Measurements from ENCODE around the gene SAMD4A.

The SAMD4A gene

GRCh38 chr14:54693761-54694160 lies 126.8 kb downstream of the SAMD4A start:
- DNase-seq (ENCODE audit: extremely low read depth, insufficient read length): no peak
- no peaks in the 10 kb centered on the region for H3K36me3 ChIP-seq (ENCODE audit: control insufficient read depth, insufficient read depth, low read length)
- no peaks in the 10 kb centered on the region for H3K27me3 ChIP-seq (replicated peaks; ENCODE audit: control insufficient read depth, insufficient read depth, low read length)
- no peak for TF ChIP-seq CTCF (IDR thresholded peaks at IDR 0.05; ENCODE audit: insufficient read depth, low read length, poor library complexity, severe bottlenecking)
- no peak overlapping the region for H3K4me3 ChIP-seq (replicated peaks; ENCODE audit: low read depth, low read length)

GRCh38 chr14:54695196-54695595 lies 128.3 kb downstream of the SAMD4A start:
- no peak for DNase-seq (ENCODE audit: extremely low read depth, insufficient read length)
- no peak overlapping the region for H3K4me3 ChIP-seq (replicated peaks; ENCODE audit: low read depth, low read length)
- H3K36me3 ChIP-seq (ENCODE audit: control insufficient read depth, insufficient read depth, low read length): no peaks in the 10 kb centered on the region
- H3K27me3 ChIP-seq (replicated peaks; ENCODE audit: control insufficient read depth, insufficient read depth, low read length): no peaks in the 10 kb centered on the region
- TF ChIP-seq CTCF (IDR thresholded peaks at IDR 0.05; ENCODE audit: insufficient read depth, low read length, poor library complexity, severe bottlenecking): no peak

- H3K4me3 ChIP-seq (replicated peaks; ENCODE audit: low read depth, low read length): no peak overlapping the region
- no peaks in the 10 kb centered on the region for H3K36me3 ChIP-seq (ENCODE audit: control insufficient read depth, insufficient read depth, low read length)
- TF ChIP-seq CTCF (IDR thresholded peaks at IDR 0.05; ENCODE audit: insufficient read depth, low read length, poor library complexity, severe bottlenecking): no peak
- no peaks in the 10 kb centered on the region for H3K27me3 ChIP-seq (replicated peaks; ENCODE audit: control insufficient read depth, insufficient read depth, low read length)
- no peak for DNase-seq (ENCODE audit: extremely low read depth, insufficient read length)
Observed at GRCh38 chr14:54697001-54697400, 130.1 kb downstream of the SAMD4A start.

- TF ChIP-seq CTCF (IDR thresholded peaks at IDR 0.05; ENCODE audit: insufficient read depth, low read length, poor library complexity, severe bottlenecking): no peak
- DNase-seq (ENCODE audit: extremely low read depth, insufficient read length): no peak
- H3K36me3 ChIP-seq (ENCODE audit: control insufficient read depth, insufficient read depth, low read length): no peaks in the 10 kb centered on the region
- no peak overlapping the region for H3K4me3 ChIP-seq (replicated peaks; ENCODE audit: low read depth, low read length)
- H3K27me3 ChIP-seq (replicated peaks; ENCODE audit: control insufficient read depth, insufficient read depth, low read length): no peaks in the 10 kb centered on the region
Observed at GRCh38 chr14:54697803-54698202, 130.9 kb downstream of the SAMD4A start.

GRCh38 chr14:54698501-54698900 lies 131.6 kb downstream of the SAMD4A start:
- Histone ChIP-seq H3K4me3 (replicated peaks; ENCODE audit: low read depth, low read length) (no peak overlapping the region), H3K27me3 (replicated peaks; ENCODE audit: control insufficient read depth, insufficient read depth, low read length) (no peaks in the 10 kb centered on the region), H3K36me3 (ENCODE audit: control insufficient read depth, insufficient read depth, low read length) (no peaks in the 10 kb centered on the region)
- no peak for DNase-seq (ENCODE audit: extremely low read depth, insufficient read length)
- TF ChIP-seq CTCF (IDR thresholded peaks at IDR 0.05; ENCODE audit: insufficient read depth, low read length, poor library complexity, severe bottlenecking): no peak

- TF ChIP-seq CTCF (IDR thresholded peaks at IDR 0.05; ENCODE audit: insufficient read depth, low read length, poor library complexity, severe bottlenecking): no peak
- no peaks in the 10 kb centered on the region for H3K27me3 ChIP-seq (replicated peaks; ENCODE audit: control insufficient read depth, insufficient read depth, low read length)
- DNase-seq (ENCODE audit: extremely low read depth, insufficient read length): no peak
- no peak overlapping the region for H3K4me3 ChIP-seq (replicated peaks; ENCODE audit: low read depth, low read length)
- H3K36me3 ChIP-seq (ENCODE audit: control insufficient read depth, insufficient read depth, low read length): no peaks in the 10 kb centered on the region
Observed at GRCh38 chr14:54698966-54699530, 132.1 kb downstream of the SAMD4A start.

All from GM06990 (cell line).